DMS53 treated with DMSO at 0.1 percent for 48 hours (cell line): ENCODE data around the gene FCHO1.
A peak's percentile ranks its signal among the peaks of the same experiment; 100 is the strongest.

Experiments used
- DNase-seq: peaks from one replicate; lab custom pipeline; 2025; ENCODE audit not compliant: unreplicated experiment; lab: John Stamatoyannopoulos, UW

The FCHO1 gene

GRCh38 chr19:17829855-17830566, 78.7 kb downstream of the FCHO1 start:
- peak; percentile 64 for DNase-seq

- peak; percentile 67 for DNase-seq
These were observed 79.5 kb downstream of the FCHO1 start for GRCh38 chr19:17830567-17831418.

- peak; percentile 22 for DNase-seq
These were observed 80.2 kb downstream of the FCHO1 start for GRCh38 chr19:17831419-17831888.

DNA sequence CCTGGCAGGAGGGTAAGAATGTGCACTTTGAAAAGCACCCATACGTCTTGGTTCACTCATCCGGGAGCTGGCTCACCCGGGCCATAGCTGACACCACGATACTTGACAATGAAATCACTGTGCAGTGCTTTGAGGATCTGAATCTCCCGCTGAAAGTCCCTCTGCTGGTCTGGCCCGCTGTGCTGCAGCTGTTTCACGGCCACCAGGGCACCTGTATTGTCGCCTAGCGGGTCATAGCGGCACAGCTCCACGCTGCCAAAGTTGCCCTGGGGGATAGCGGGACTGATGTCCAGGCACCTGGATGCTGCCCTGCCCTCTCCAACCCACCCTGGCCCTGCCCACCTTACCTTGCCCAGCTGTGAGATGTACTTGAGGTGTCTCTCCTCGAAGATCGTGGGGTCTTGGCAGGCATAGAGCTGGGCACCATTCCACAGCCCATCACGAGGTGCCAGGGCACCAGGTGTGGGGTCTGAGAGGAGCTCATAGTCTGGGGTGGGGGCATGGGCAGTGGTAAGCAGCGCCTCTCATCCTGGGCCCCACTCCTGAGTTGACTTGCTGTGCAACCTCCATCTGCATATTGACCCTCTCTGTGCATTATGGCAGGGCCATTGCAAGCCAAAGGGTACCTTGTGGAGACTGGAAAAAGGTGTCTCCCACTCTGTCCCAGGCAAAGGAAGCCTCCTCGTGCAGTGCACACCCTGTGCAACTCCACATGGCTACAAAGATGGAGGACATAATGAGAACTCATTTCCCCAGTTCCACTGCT, 81.3 kb downstream of the FCHO1 start:
- DNase-seq = no peak

GRCh38 chr19:17834350-17835181, 83.3 kb downstream of the FCHO1 start:
- no peak for DNase-seq

DNA sequence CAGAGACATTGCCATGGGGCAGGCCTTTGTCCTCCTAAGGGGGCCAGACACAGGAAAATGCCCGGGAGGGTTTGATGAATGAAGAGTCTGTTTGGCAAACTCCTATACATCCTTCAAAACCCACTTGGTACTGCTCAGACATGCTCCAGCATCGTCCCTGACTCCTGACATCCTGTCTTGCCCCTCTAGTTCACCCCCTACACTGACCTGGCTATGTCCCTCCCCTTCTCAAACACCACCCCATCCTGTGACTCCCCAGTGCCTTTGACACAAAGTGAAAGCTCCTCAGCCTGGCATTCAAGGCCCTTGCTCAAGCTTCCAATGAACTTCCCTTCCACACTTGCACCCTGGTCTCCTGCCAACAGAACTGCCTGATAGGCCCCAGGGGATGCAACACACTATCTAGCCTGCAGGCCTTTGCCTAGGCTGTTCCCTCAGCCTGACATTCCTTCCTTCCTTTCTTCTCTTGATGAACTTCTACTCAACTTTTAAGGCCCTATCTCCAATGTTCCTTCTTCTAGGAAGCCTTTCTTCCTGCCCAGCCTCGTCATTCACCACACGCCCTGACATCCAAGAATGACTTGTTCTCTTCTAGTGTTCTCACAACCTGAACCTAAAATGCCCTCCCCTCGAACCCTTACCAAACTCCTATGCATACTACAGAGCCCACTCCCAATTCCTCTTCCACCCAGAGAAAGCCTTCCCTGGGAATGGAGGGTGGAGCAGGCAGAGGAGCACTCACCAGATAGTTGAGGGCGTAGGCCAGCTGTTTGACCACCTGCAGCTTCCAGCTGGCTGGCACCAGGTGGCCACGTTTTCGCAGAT, 84.1 kb downstream of the FCHO1 start:
- DNase-seq = peak; percentile 17

- DNase-seq = no peak
These were observed 85.3 kb downstream of the FCHO1 start for GRCh38 chr19:17836530-17836929.

- DNase-seq = no peak
These were observed 86.7 kb downstream of the FCHO1 start for GRCh38 chr19:17837972-17838371.
